ENCODE results near the gene KMT2A. TPM values are rescaled to one million over a fixed set of nuclear protein-coding genes. Genes with fewer than 3 reads are reported as not detected.
"Not testable (repeated sequence)": the region's sequence is repeated elsewhere in the genome, so short reads cannot be mapped to it uniquely, and the experiment has no call there.

KMT2A gene
- total RNA-seq, 1 donor from 2014 or later, result 41.4 TPM

GRCh38 chr11:118473537-118473936, 37.2 kb downstream of the KMT2A start:
- DNase-seq (ENCODE audit: low spot score), result no peak
- intact Hi-C loops (cut with DNase I), result no loop called here

- intact Hi-C loops (cut with DNase I), result no loop called here
- no peak for DNase-seq (ENCODE audit: low spot score)
Measured at GRCh38 chr11:118476676-118477075, 40.4 kb downstream of the KMT2A start.

- intact Hi-C loops (cut with DNase I), result loop anchor here (10.0 kb wide), 1 partner anchor 276 kb away; no protein-coding TSS in a partner anchor
- not testable (repeated sequence) for DNase-seq (ENCODE audit: low spot score)
Measured at GRCh38 chr11:118481238-118481637, 44.9 kb downstream of the KMT2A start.

GRCh38 chr11:118484405-118484804, 48.1 kb downstream of the KMT2A start:
- intact Hi-C loops (cut with DNase I), result loop anchor here (10.0 kb wide), 1 partner anchor 280 kb away; no protein-coding TSS in a partner anchor
- no peak for DNase-seq (ENCODE audit: low spot score)

- no peak for DNase-seq (ENCODE audit: low spot score)
- intact Hi-C loops (cut with DNase I), result loop anchor here (10.0 kb wide), 1 partner anchor 280 kb away; no protein-coding TSS in a partner anchor
Measured at GRCh38 chr11:118485273-118485672, 49.0 kb downstream of the KMT2A start.

GRCh38 chr11:118488480-118489109, 52.3 kb downstream of the KMT2A start:
- intact Hi-C loops (cut with DNase I), result loop anchor here (2.0 to 10.0 kb wide), 2 partner anchors 88 to 284 kb away; partner anchors contain the start of gene ATP5MG
- no peak for DNase-seq (ENCODE audit: low spot score)

- DNase-seq (ENCODE audit: low spot score), result no peak
- intact Hi-C loops (cut with DNase I), result no loop called here
Measured at GRCh38 chr11:118491041-118491440, 54.7 kb downstream of the KMT2A start.

GRCh38 chr11:118497831-118498230, 61.5 kb downstream of the KMT2A start:
- intact Hi-C loops (cut with DNase I), result no loop called here
- no peak for DNase-seq (ENCODE audit: low spot score)

GRCh38 chr11:118503216-118503615, 66.9 kb downstream of the KMT2A start:
- DNase-seq (ENCODE audit: low spot score), result no peak
- intact Hi-C loops (cut with DNase I), result no loop called here

- no peak for DNase-seq (ENCODE audit: low spot score)
- intact Hi-C loops (cut with DNase I), result no loop called here
Measured at GRCh38 chr11:118511601-118512000, 75.3 kb downstream of the KMT2A start.

- DNase-seq (ENCODE audit: low spot score), result no peak
- intact Hi-C loops (cut with DNase I), result no loop called here
Measured at GRCh38 chr11:118514103-118514502, 77.8 kb downstream of the KMT2A start.

- intact Hi-C loops (cut with DNase I), result no loop called here
- DNase-seq (ENCODE audit: low spot score), result no peak
Measured at GRCh38 chr11:118519549-118519948, 83.3 kb downstream of the KMT2A start.

- intact Hi-C loops (cut with DNase I), result no loop called here
- DNase-seq (ENCODE audit: low spot score), result no peak
Measured at GRCh38 chr11:118521892-118522311, 85.6 kb downstream of the KMT2A start.

- intact Hi-C loops (cut with DNase I), result no loop called here
- DNase-seq (ENCODE audit: low spot score), result no peak
Measured at GRCh38 chr11:118522571-118523072, 86.3 kb downstream of the KMT2A start.

- intact Hi-C loops (cut with DNase I), result no loop called here
- no peak for DNase-seq (ENCODE audit: low spot score)
Measured at GRCh38 chr11:118524356-118524755, 88.1 kb downstream of the KMT2A start.

- intact Hi-C loops (cut with DNase I), result no loop called here
- no peak for DNase-seq (ENCODE audit: low spot score)
Measured at GRCh38 chr11:118524757-118525470, 88.6 kb downstream of the KMT2A start.

- intact Hi-C loops (cut with DNase I), result no loop called here
- no peak for DNase-seq (ENCODE audit: low spot score)
Measured at GRCh38 chr11:118526688-118527087, 90.4 kb downstream of the KMT2A start.

- intact Hi-C loops (cut with DNase I), result no loop called here
- DNase-seq (ENCODE audit: low spot score), result no peak
Measured at GRCh38 chr11:118527109-118527508, 90.8 kb downstream of the KMT2A start, which contains the start of gene TTC36. TTC36 (plus strand) TSS chr11:118527474; CDS start chr11:118527495, 21 bp downstream.

- DNase-seq (ENCODE audit: low spot score), result no peak
- intact Hi-C loops (cut with DNase I), result no loop called here
Measured at GRCh38 chr11:118528511-118528910, 92.2 kb downstream of the KMT2A start.

- intact Hi-C loops (cut with DNase I), result no loop called here
- DNase-seq (ENCODE audit: low spot score), result no peak
Measured at GRCh38 chr11:118529584-118530175, 93.4 kb downstream of the KMT2A start.
